HepG2 (cell line): ENCODE data around the gene EPHA5. TPM values are rescaled to one million over a fixed set of nuclear protein-coding genes. Genes with fewer than 3 reads are reported as not detected.

ENCODE experiments used
- ATAC-seq: fragments of 200-7000 bp; cut with Tn5 transposase; 3 replicates; pipeline ENCODE4 v1.9.1; 2020; ENCODE audit warnings: mild to moderate bottlenecking, moderate library complexity
- BruUV-seq: library from RNA; stranded (reverse); fragments of 400-500 nt; replicated peaks from 2 replicates; lab custom pipeline; 2021; lab: Mats Ljungman, UMichigan
- CTCF ChIA-PET: fragments of 300-600 bp; formaldehyde crosslinking; extraction: SDS; loops from one replicate; lab custom pipeline; 2021; ENCODE audit warnings: low total read pairs, inconsistent platforms, low intra/inter-chr PET ratio; lab: Yijun Ruan, JAX
- POLR2A ChIA-PET: fragments of 350-600 bp; sonication (Branson Sonifier 250); formaldehyde crosslinking; loops from one replicate; lab custom pipeline; 2020; ENCODE audit warnings: antibody characterized with exemption, inconsistent platforms; lab: Yijun Ruan, JAX
- DNase-seq: peaks from one replicate; pipeline ENCODE4 v3.0.0-alpha.2; 2015; ENCODE audit warnings: low spot score
- FAIRE-seq: peaks from 3 replicates; lab custom pipeline; 2011; peaks lifted over from hg19 to GRCh38; lab: Jason Lieb, UNC
- H2AFZ ChIP-seq: one replicate; pipeline ENCODE4 v1.6.1; 2011; ENCODE audit warnings: low read length, inconsistent platforms
- H3K27ac ChIP-seq: fragments of 300-600 bp; 3 replicates; pipeline ENCODE4 v1.8.0; 2011; ENCODE audit warnings: mixed run types, mild to moderate bottlenecking, mixed read lengths, low read length, inconsistent platforms; ENCODE audit not compliant: insufficient read depth; ENCODE audit errors: extremely low read length
- H3K27me3 ChIP-seq, 2 experiments: fragments of 200-600 bp in 1 of 2; 2 replicates in 1 of 2; 3 replicates in 1 of 2; pipeline versions ENCODE4 v1.6.0 to v1.8.0; 2011; ENCODE audit warnings: low read length in 2 of 2, mild to moderate bottlenecking in 2 of 2, moderate library complexity in 2 of 2, inconsistent platforms in 1 of 2; ENCODE audit not compliant: insufficient read depth in 2 of 2, control insufficient read depth in 1 of 2
- H3K36me3 ChIP-seq, 2 experiments: fragments of 200-600 bp in 1 of 2; replicated peaks in 1 of 2; 2 replicates in 1 of 2; 3 replicates in 1 of 2; pipeline versions ENCODE4 v1.5.1 to v1.8.0; 2011; ENCODE audit warnings: low read length in 2 of 2, inconsistent platforms in 1 of 2; ENCODE audit not compliant: insufficient read depth in 2 of 2, control insufficient read depth in 1 of 2
- H3K4me1 ChIP-seq: 2 replicates; pipeline ENCODE4 v1.5.1; 2012; ENCODE audit warnings: low read length, inconsistent platforms; ENCODE audit not compliant: insufficient read depth
- H3K4me2 ChIP-seq: 2 replicates; pipeline ENCODE4 v1.6.0; 2011; ENCODE audit warnings: low read depth, low read length, inconsistent platforms
- H3K4me3 ChIP-seq, 3 experiments: fragments of 200-600 bp in 1 of 3; sonication (generic), shearing (Covaris generic) in 1 of 3; replicated peaks in 1 of 3; 2 replicates each; pipeline ENCODE4 v1.5.1; 2011 to 2016; ENCODE audit warnings: low read length in 3 of 3, inconsistent platforms in 2 of 3, low read depth in 2 of 3, mild to moderate bottlenecking in 2 of 3, control low read depth in 1 of 3, mixed read lengths in 1 of 3; ENCODE audit not compliant: insufficient read depth in 1 of 3
- H3K79me2 ChIP-seq: one replicate; pipeline ENCODE4 v1.6.1; 2011; ENCODE audit warnings: low read length, inconsistent platforms; ENCODE audit not compliant: insufficient read depth
- H3K9ac ChIP-seq: 2 replicates; pipeline ENCODE4 v1.6.0; 2011; ENCODE audit warnings: mild to moderate bottlenecking, low read depth, low read length, inconsistent platforms; ENCODE audit not compliant: insufficient read depth
- H3K9me3 ChIP-seq: 2 replicates; pipeline ENCODE4 v1.5.1; 2012; ENCODE audit warnings: mild to moderate bottlenecking, low read length
- H4K20me1 ChIP-seq: 2 replicates; pipeline ENCODE4 v1.6.0; 2011; ENCODE audit warnings: inconsistent platforms, mild to moderate bottlenecking, low read length, moderate library complexity; ENCODE audit not compliant: insufficient read depth
- DBP ChIP-seq: sonication (generic); formaldehyde crosslinking; IDR thresholded peaks from 2 replicates; pipeline ENCODE4 v1.4.0; 2020; ENCODE audit warnings: missing genetic modification reagents; ENCODE audit errors: not compliant biosample characterization
- DNMT1 ChIP-seq: sonication (generic); formaldehyde crosslinking; IDR thresholded peaks from 2 replicates; pipeline ENCODE4 v1.5.1; 2020; ENCODE audit warnings: mild to moderate bottlenecking, missing genetic modification reagents
- HMGXB4 ChIP-seq, 2 experiments: sonication (generic) in 1 of 2; formaldehyde crosslinking in 1 of 2; IDR thresholded peaks; 2 replicates each; pipeline versions ENCODE4 v1.4.0 to v1.6.1; 2018 to 2020; ENCODE audit warnings: missing genetic modification reagents in 2 of 2, borderline replicate concordance in 1 of 2, low read depth in 1 of 2, mild to moderate bottlenecking in 1 of 2, missing biosample characterization in 1 of 2
- MAZ ChIP-seq, 2 experiments: sonication (generic) in 1 of 2; formaldehyde crosslinking in 1 of 2; IDR thresholded peaks; 2 replicates each; pipeline versions ENCODE4 v1.5.0 to v1.6.1; 2012 to 2020; ENCODE audit warnings: low read depth in 2 of 2, mild to moderate bottlenecking in 2 of 2, borderline replicate concordance in 1 of 2, improper control_type of control experiment in 1 of 2, low read length in 1 of 2, missing genetic modification reagents in 1 of 2, moderate library complexity in 1 of 2
- MED13 ChIP-seq: sonication (generic); formaldehyde crosslinking; IDR thresholded peaks from 2 replicates; pipeline ENCODE4 v1.5.0; 2020; ENCODE audit warnings: missing genetic modification reagents
- NFATC3 ChIP-seq: sonication (generic); formaldehyde crosslinking; IDR thresholded peaks from 2 replicates; pipeline ENCODE4 v1.5.1; 2020; ENCODE audit warnings: mild to moderate bottlenecking, missing genetic modification reagents
- NFYB ChIP-seq: sonication (generic); formaldehyde crosslinking; IDR thresholded peaks from 2 replicates; pipeline ENCODE4 v1.4.0; 2020; ENCODE audit warnings: missing genetic modification reagents
- PTBP1 ChIP-seq: fragments of 200-400 bp; formaldehyde crosslinking; IDR thresholded peaks from 2 replicates; pipeline ENCODE4 v1.6.1; 2018; ENCODE audit warnings: low read length, low read depth; ENCODE audit not compliant: poor library complexity, severe bottlenecking
- RBM22 ChIP-seq: fragments of 200-400 bp; formaldehyde crosslinking; optimal IDR thresholded peaks from 2 replicates; pipeline ENCODE3; 2017; ENCODE audit warnings: mild to moderate bottlenecking, low read length, moderate library complexity
- SP1 ChIP-seq, 2 experiments: fragments of 450-650 bp in 1 of 2; sonication (generic) in 1 of 2; formaldehyde crosslinking in 1 of 2; IDR thresholded peaks; 2 replicates each; pipeline versions ENCODE4 v1.4.0 to v1.6.1; 2016 to 2020; ENCODE audit warnings: missing genetic modification reagents in 1 of 2
- TBX2 ChIP-seq: sonication (generic); formaldehyde crosslinking; IDR thresholded peaks from 2 replicates; pipeline ENCODE4 v1.5.0; 2020; ENCODE audit warnings: missing genetic modification reagents, mild to moderate bottlenecking, borderline replicate concordance
- TBX3 ChIP-seq: fragments of 450-650 bp; IDR thresholded peaks from 2 replicates; pipeline ENCODE4 v1.6.1; 2017; ENCODE audit warnings: antibody characterized with exemption, mild to moderate bottlenecking, inconsistent platforms, borderline replicate concordance
- ZNF180 ChIP-seq: sonication (generic); formaldehyde crosslinking; IDR thresholded peaks from 2 replicates; pipeline ENCODE4 v1.4.0; 2020; ENCODE audit warnings: low read depth, missing genetic modification reagents, borderline replicate concordance
- ZNF430 ChIP-seq: sonication (generic); formaldehyde crosslinking; IDR thresholded peaks from 2 replicates; pipeline ENCODE4 v1.9.0; 2021; ENCODE audit warnings: mild to moderate bottlenecking, missing genetic modification reagents
- ZNF501 ChIP-seq: sonication (generic); formaldehyde crosslinking; IDR thresholded peaks from 2 replicates; pipeline ENCODE4 v1.5.1; 2020; ENCODE audit warnings: mild to moderate bottlenecking, moderate library complexity, missing genetic modification reagents
- ZNF75D ChIP-seq: sonication (generic); formaldehyde crosslinking; IDR thresholded peaks from 2 replicates; pipeline ENCODE4 v1.8.1; 2023; ENCODE audit warnings: missing genetic modification reagents, mild to moderate bottlenecking, borderline replicate concordance
- ZNF768 ChIP-seq: sonication (generic); formaldehyde crosslinking; IDR thresholded peaks from 2 replicates; pipeline ENCODE4 v1.4.0; 2020; ENCODE audit warnings: missing genetic modification reagents
- ZNF782 ChIP-seq: sonication (generic); formaldehyde crosslinking; IDR thresholded peaks from 2 replicates; pipeline ENCODE4 v1.4.0; 2020; ENCODE audit warnings: missing genetic modification reagents, mild to moderate bottlenecking, borderline replicate concordance
- WGBS: methylation state at CpG from one replicate; pipeline ENCODE4 v1.1.6; 2017; ENCODE audit warnings: low lambda C conversion rate; 5-methylcytosine and 5-hydroxymethylcytosine counted together
- in situ Hi-C: cut with HindIII; loops from 2 replicates; pipeline ENCODE4 v1.10.0; 2017; ENCODE audit warnings: low pct_unique_long_range_greater_than_20kb; ENCODE audit not compliant: extremely low pct_ligation_motif_present
- intact Hi-C: fragments of 100-400 bp; cut with micrococcal nuclease; formaldehyde crosslinking; loops from one replicate; pipeline ENCODE4 v1.10.0; 2022; ENCODE audit not compliant: unreplicated experiment
- polyA plus RNA-seq, 8 experiments: library from polyadenylated mRNA; depleted of rRNA in 3 of 8; stranded (reverse) in 7 of 8; unstranded in 1 of 8; fragments of >200 nt; fragmentation: Illumina TruSeq in 4 of 8; extraction: Trizol in 4 of 8; gene quantifications; 2 replicates each; pipeline versions ENCODE4 v1.2.1 to v1.2.3, GENCODE V29; 2011 to 2016; ENCODE audit warnings: low read depth in 4 of 8, missing spikeins in 1 of 8, mixed read lengths in 1 of 8; ENCODE audit not compliant: insufficient read depth in 1 of 8
- total RNA-seq, 5 experiments: library from RNA; depleted of rRNA; stranded (reverse); fragments of >200 nt; fragmentation: Illumina TruSeq; extraction: Trizol; gene quantifications; 2 replicates each; pipeline ENCODE4 v1.2.3, GENCODE V29; 2016; ENCODE audit warnings: low read depth in 1 of 5

The EPHA5 gene
- total and polyA plus RNA-seq, 2 of the 13 experiments (the other 11 are each of a cell fraction or from before 2014, with no cell fraction given), result not detected

GRCh38 chr4:65651031-65651430 lies 19.3 kb downstream of the EPHA5 start:
- 0% methylated on average over 1 of the region's 1 CpG for WGBS
- TF ChIP-seq ZNF75D (no peak), DNMT1 (CRISPR knock-in tag) (no peak), SP1 (IDR thresholded peaks at IDR 0.05) (no peak), SP1 (CRISPR knock-in tag; IDR thresholded peaks at IDR 0.05) (no peak), ZNF501 (CRISPR knock-in tag) (no peak), MAZ (IDR thresholded peaks at IDR 0.05; ENCODE audit: borderline replicate concordance, low read depth, low read length) (no peak), MAZ (CRISPR knock-in tag; IDR thresholded peaks at IDR 0.05; ENCODE audit: low read depth) (no peak), TBX3 (no peak), TBX2 (CRISPR knock-in tag) (no peak), ZNF768 (CRISPR knock-in tag) (no peak), MED13 (no peak), NFYB (CRISPR knock-in tag) (no peak), ZNF782 (no peak), ZNF180 (CRISPR knock-in tag) (no peak), NFATC3 (CRISPR knock-in tag) (no peak), RBM22 (no peak), HMGXB4 (CRISPR knock-in tag; IDR thresholded peaks at IDR 0.05; ENCODE audit: borderline replicate concordance in 1 of 2, low read depth in 1 of 2) (no peak), ZNF430 (CRISPR knock-in tag) (no peak), PTBP1 (no peak), DBP (CRISPR knock-in tag) (no peak)
- TF ChIP-seq, all 625 proteins: peak for 0
- POLR2A ChIA-PET, result no interaction called here
- H3K4me2 ChIP-seq, result no peak overlapping the region
- in situ Hi-C loops, result no loop called here
- no peaks in the 10 kb centered on the region for H3K36me3 ChIP-seq
- H3K9me3 ChIP-seq, result no peaks in the 10 kb centered on the region
- no peaks in the 10 kb centered on the region for H3K4me1 ChIP-seq
- no peaks in the 10 kb centered on the region for H3K79me2 ChIP-seq
- DNase-seq (no peak), ATAC-seq (no peak), FAIRE-seq (no peak)
- H3K27ac ChIP-seq, result no peak overlapping the region
- H4K20me1 ChIP-seq, result no peaks in the 10 kb centered on the region
- no peak overlapping the region for H2AFZ ChIP-seq
- no peaks in the 10 kb centered on the region; a peak in 1 of 5 replicates for H3K27me3 ChIP-seq
- intact Hi-C loops, result no loop called here
- H3K9ac ChIP-seq, result no peak overlapping the region
- no peak overlapping the region for H3K4me3 ChIP-seq
- CTCF ChIA-PET, result no interaction called here
- no TSS peak for BruUV-seq
